Tibial nerve (tissue), 4 donors: ENCODE data around the gene BRCC3.

Source experiments
- CTCF ChIP-seq, 5 experiments: fragments of 200-600 bp in 3 of 5; fragments of 450-650 bp in 2 of 5; sonication (generic) in 3 of 5; IDR thresholded peaks; one replicate each; pipeline ENCODE4 v1.5.1; 2016 to 2019; ENCODE audit warnings: antibody characterized with exemption in 5 of 5, mild to moderate bottlenecking in 3 of 5, moderate library complexity in 2 of 5
- EP300 ChIP-seq, 2 donors: sonication (generic); formaldehyde crosslinking; IDR thresholded peaks; one replicate each; pipeline ENCODE4 v1.6.1; 2017; ENCODE audit warnings: antibody characterized with exemption in 2 of 2, mild to moderate bottlenecking in 1 of 2
- POLR2A ChIP-seq, 2 donors: fragments of 450-650 bp; IDR thresholded peaks; one replicate each; pipeline ENCODE4 v1.6.1; 2017; ENCODE audit warnings: antibody characterized with exemption in 2 of 2, mild to moderate bottlenecking in 2 of 2, moderate library complexity in 2 of 2

DNA sequence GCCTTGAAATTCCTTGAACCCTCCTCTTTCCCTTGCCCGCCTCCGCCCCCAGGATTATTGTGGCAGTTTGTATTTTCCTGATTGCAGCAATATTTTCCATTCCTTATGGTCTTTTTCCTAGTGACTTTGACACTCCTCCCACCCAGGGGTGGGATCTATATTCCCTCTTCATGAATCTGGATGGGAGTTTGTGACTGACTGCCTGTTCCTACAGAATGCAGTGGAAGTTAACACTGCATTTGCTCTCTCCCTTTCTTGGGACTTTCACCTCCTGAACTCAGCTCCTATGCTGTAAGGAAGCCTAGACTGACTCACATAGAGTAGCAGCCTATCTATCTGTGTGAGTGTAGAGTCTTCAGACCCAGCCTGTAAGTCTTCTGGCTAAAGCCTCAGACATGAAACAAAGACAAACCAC, 42.4 kb upstream of the BRCC3 start:
- TF ChIP-seq EP300 (IDR thresholded peaks at IDR 0.05) (no peak), CTCF (IDR thresholded peaks at IDR 0.05) (no peak), POLR2A (IDR thresholded peaks at IDR 0.05) (no peak)
